Gastrocnemius medialis (tissue), 4 donors: ENCODE data around the gene DDA1.

Source experiments
- POLR2A ChIP-seq, 2 donors: fragments of 450-650 bp; IDR thresholded peaks; one replicate each; pipeline ENCODE4 v1.6.1; 2017; ENCODE audit warnings: antibody characterized with exemption in 2 of 2, mild to moderate bottlenecking in 2 of 2, moderate library complexity in 2 of 2
- TF ChIP-seq, protein P1 (sequence below), 5 experiments: fragments of 450-650 bp in 3 of 5; fragments of 200-600 bp in 2 of 5; sonication (generic) in 2 of 5; IDR thresholded peaks in 4 of 5; conservative IDR thresholded peaks in 1 of 5; 1 replicate in 4 of 5; 2 replicates in 1 of 5; pipeline ENCODE4 v1.5.1; 2016 to 2019; ENCODE audit warnings: antibody characterized with exemption in 5 of 5, mild to moderate bottlenecking in 3 of 5, moderate library complexity in 3 of 5

DNA sequence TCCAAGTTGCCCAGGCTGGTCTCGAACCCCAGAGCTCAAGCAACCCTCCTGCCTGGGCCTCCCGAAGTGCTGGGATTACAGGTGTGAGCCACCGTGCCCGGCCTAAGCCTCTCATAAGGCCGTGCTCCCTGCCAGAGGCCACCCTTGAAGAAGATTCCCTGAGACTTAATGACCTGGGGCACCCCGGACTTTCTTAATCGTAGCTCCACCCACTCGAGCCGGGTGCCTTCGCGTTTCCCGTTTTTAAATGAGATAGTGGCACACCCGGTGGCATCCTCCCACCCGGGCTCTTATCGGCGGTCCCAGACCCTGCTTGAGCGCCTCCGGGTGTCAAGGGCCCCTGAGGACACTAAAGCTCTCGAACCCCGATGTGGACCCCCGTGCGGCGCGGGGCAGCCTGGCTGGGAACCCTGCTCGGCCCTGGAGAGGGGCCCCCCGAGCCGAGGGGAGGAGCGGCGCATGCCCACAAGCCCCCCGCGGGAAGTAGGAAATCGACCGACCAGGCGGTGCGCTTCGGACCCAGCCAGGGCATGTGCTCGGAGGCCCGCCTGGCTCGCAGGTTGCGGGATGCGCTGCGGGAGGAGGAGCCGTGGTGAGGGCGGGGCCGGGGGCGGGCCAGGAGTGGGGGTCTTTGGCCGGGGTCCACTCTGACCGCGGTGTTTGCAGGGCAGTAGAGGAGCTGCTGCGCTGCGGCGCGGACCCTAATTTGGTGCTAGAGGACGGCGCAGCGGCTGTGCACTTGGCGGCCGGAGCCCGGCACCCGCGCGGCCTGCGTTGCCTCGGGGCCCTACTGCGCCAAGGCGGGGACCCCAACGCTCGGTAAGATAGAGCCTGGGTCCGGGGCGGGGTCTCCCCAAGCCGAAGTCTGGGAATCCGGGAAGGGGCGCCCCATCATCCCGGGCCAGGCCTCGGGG lies 27.7 kb upstream of the DDA1 start, which contains the start of gene ANKLE1:
- TF ChIP-seq, protein P1, sequence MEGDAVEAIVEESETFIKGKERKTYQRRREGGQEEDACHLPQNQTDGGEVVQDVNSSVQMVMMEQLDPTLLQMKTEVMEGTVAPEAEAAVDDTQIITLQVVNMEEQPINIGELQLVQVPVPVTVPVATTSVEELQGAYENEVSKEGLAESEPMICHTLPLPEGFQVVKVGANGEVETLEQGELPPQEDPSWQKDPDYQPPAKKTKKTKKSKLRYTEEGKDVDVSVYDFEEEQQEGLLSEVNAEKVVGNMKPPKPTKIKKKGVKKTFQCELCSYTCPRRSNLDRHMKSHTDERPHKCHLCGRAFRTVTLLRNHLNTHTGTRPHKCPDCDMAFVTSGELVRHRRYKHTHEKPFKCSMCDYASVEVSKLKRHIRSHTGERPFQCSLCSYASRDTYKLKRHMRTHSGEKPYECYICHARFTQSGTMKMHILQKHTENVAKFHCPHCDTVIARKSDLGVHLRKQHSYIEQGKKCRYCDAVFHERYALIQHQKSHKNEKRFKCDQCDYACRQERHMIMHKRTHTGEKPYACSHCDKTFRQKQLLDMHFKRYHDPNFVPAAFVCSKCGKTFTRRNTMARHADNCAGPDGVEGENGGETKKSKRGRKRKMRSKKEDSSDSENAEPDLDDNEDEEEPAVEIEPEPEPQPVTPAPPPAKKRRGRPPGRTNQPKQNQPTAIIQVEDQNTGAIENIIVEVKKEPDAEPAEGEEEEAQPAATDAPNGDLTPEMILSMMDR (IDR thresholded peaks at IDR 0.05 in 4 of 5, conservative IDR thresholded peaks at IDR 0.05 in 1 of 5), result no peak
- no peak for TF ChIP-seq POLR2A (IDR thresholded peaks at IDR 0.05)
